22Rv1 (cell line): ENCODE results near the gene CACNA1F.

Experiments used
- H3K27ac ChIP-seq: fragments of 450-650 bp; 2 replicates; pipeline ENCODE4 v1.5.1; 2017
- CTCF ChIP-seq: fragments of 450-650 bp; IDR thresholded peaks from 2 replicates; pipeline ENCODE4 v1.5.1; 2017; ENCODE audit warnings: mild to moderate bottlenecking
- ZFX ChIP-seq: fragments of 450-650 bp; IDR thresholded peaks from 2 replicates; pipeline ENCODE4 v1.6.1; 2017; ENCODE audit warnings: antibody characterized with exemption, borderline replicate concordance

The CACNA1F gene

GRCh38 chrX:49161632-49162031, 71.5 kb downstream of the CACNA1F start:
- H3K27ac ChIP-seq: no peak overlapping the region
- TF ChIP-seq CTCF (no peak), ZFX (no peak)

DNA sequence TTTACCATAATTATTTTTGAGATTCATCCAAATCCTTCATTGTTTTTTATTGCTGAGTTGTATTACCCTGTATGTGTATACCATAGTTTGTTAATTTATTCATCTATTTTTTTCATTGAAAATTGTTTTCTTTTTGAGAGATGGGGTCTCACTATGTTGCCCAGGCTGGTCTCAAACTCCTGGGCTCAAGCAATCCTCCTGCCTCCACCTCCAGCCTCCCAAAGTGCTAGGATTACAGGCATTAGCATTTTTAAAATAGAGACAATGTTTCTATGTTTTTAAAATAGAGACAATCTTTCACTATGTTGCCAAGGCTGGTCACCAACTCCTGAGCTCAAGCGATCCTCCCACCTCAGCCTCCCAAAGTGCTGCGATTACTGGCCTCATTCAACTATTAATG, 72.2 kb downstream of the CACNA1F start:
- H3K27ac ChIP-seq: no peak overlapping the region
- TF ChIP-seq ZFX: no peak
- TF ChIP-seq CTCF: no peak

DNA sequence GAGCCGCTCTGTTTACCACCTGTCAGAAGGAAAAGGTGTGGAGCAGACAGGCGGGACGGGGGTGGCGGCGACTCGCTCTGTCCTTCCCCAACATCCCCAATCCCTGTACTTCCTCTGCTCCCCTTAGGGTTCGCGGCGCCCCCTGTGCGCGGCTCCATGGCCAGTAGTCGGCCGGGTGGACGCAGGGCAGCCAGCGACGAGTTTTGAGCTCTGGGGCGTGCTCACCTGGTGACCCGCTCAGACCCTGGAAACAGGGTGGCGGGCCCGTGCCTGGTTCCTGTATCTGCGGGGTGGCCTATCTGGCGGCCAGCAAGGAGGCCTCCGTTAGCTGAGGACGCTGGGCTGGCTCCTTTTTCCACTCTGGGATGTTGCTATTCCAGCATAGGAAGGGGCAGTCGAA, 75.9 kb downstream of the CACNA1F start:
- no peak overlapping the region for H3K27ac ChIP-seq
- TF ChIP-seq ZFX: no peak

- peak overlapping the region; percentile 91 for H3K27ac ChIP-seq
- TF ChIP-seq ZFX (no peak), CTCF (peak; percentile 78)
These were observed 77.0 kb downstream of the CACNA1F start for GRCh38 chrX:49155900-49156837.

- peak overlapping the region; percentile 91 for H3K27ac ChIP-seq
- TF ChIP-seq ZFX (no peak), CTCF (no peak)
These were observed 77.8 kb downstream of the CACNA1F start for GRCh38 chrX:49155243-49155899.
